PC-3 (cell line): ENCODE data around the gene ZFP14. TPM values are rescaled to one million over a fixed set of nuclear protein-coding genes. Genes with fewer than 3 reads are reported as not detected.
"Not testable (repeated sequence)": the region's sequence is repeated elsewhere in the genome, so short reads cannot be mapped to it uniquely, and the experiment has no call there.

Experiments used
- ATAC-seq: fragments of 200-7000 bp; cut with Tn5 transposase; 2 replicates; pipeline ENCODE4 v1.9.1; 2020; ENCODE audit warnings: mild to moderate bottlenecking, moderate library complexity
- BruUV-seq: library from RNA; stranded (reverse); fragments of 400-500 nt; replicated peaks from 2 replicates; lab custom pipeline; 2021; lab: Mats Ljungman, UMichigan
- CTCF ChIA-PET: fragments of 300-600 bp; sonication (Branson Sonifier 250); formaldehyde crosslinking; loops from one replicate; lab custom pipeline; 2022; ENCODE audit warnings: antibody characterized with exemption; lab: Charles Lee
- POLR2A ChIA-PET: fragments of 300-600 bp; sonication (Branson Sonifier 250); formaldehyde crosslinking; loops from one replicate; lab custom pipeline; 2022; ENCODE audit warnings: antibody characterized with exemption; ENCODE audit not compliant: unreplicated experiment; lab: Charles Lee
- DNase-seq: peaks from one replicate; pipeline ENCODE4 v3.0.0-alpha.2; 2015
- H2AFZ ChIP-seq: fragments of 300-600 bp; sonication (generic); 2 replicates; pipeline ENCODE4 v1.6.0; 2016; ENCODE audit warnings: antibody characterized with exemption, low read length
- H3F3A ChIP-seq: fragments of 300-600 bp; sonication (generic); one replicate; pipeline ENCODE4 v1.6.0; 2017; ENCODE audit warnings: antibody characterized with exemption, low read length, control low read depth, mild to moderate bottlenecking; ENCODE audit not compliant: unreplicated experiment
- H3K27ac ChIP-seq: fragments of 300-600 bp; sonication (generic); 2 replicates; pipeline ENCODE4 v1.5.1; 2016; ENCODE audit warnings: mild to moderate bottlenecking, low read length
- H3K27me3 ChIP-seq: fragments of 300-600 bp; sonication (generic); 2 replicates; pipeline ENCODE4 v1.6.1; 2016; ENCODE audit warnings: low read length, mixed read lengths
- H3K36me3 ChIP-seq: fragments of 300-600 bp; sonication (generic); 2 replicates; pipeline ENCODE4 v1.6.1; 2016; ENCODE audit warnings: low read depth, mixed run types, low read length, mixed read lengths
- H3K4me1 ChIP-seq: fragments of 300-600 bp; sonication (generic); 2 replicates; pipeline ENCODE4 v1.5.1; 2016; ENCODE audit warnings: low read length; ENCODE audit not compliant: insufficient read depth
- H3K4me2 ChIP-seq: fragments of 300-600 bp; sonication (generic); 2 replicates; pipeline ENCODE4 v1.6.0; 2016; ENCODE audit warnings: low read length
- H3K4me3 ChIP-seq: fragments of 300-600 bp; sonication (generic); 2 replicates; pipeline ENCODE4 v1.5.1; 2016; ENCODE audit warnings: mild to moderate bottlenecking, low read length, mixed read lengths
- H3K79me2 ChIP-seq: fragments of 300-600 bp; sonication (generic); 2 replicates; pipeline ENCODE4 v1.6.1; 2017; ENCODE audit warnings: low read length, mixed read lengths
- H3K9ac ChIP-seq: fragments of 300-600 bp; sonication (generic); 2 replicates; pipeline ENCODE4 v1.6.0; 2016; ENCODE audit warnings: mild to moderate bottlenecking, low read length
- H3K9me2 ChIP-seq: fragments of 300-600 bp; sonication (generic); replicated peaks from 2 replicates; pipeline ENCODE4 v1.6.1; 2016; ENCODE audit warnings: mixed run types, low read length, mixed read lengths
- H3K9me3 ChIP-seq: fragments of 300-600 bp; sonication (generic); 2 replicates; pipeline ENCODE4 v1.6.1; 2016; ENCODE audit warnings: low read length, mixed read lengths
- H4K20me1 ChIP-seq: fragments of 300-600 bp; sonication (generic); 2 replicates; pipeline ENCODE4 v1.6.1; 2016; ENCODE audit warnings: low read length, mixed read lengths
- EZH2 ChIP-seq: fragments of 300-600 bp; sonication (generic); IDR thresholded peaks from one replicate; pipeline ENCODE4 v1.6.1; 2017; ENCODE audit warnings: antibody characterized with exemption, mild to moderate bottlenecking, low read length; ENCODE audit not compliant: unreplicated experiment
- EZH2phosphoT487 ChIP-seq: fragments of 300-600 bp; sonication (generic); IDR thresholded peaks from 2 replicates; pipeline ENCODE4 v1.6.1; 2018; ENCODE audit warnings: mild to moderate bottlenecking, antibody characterized with exemption, low read length, borderline replicate concordance
- intact Hi-C: fragments of 100-400 bp; cut with micrococcal nuclease; formaldehyde crosslinking; loops from 2 replicates; pipeline ENCODE4 v1.9.0; 2023
- total RNA-seq: library from RNA; depleted of rRNA; stranded (reverse); fragments of >200 nt; gene quantifications from 2 replicates; pipeline ENCODE4 v1.2.3, GENCODE V29; 2014
- TF ChIP-seq, protein P1 (sequence below): fragments of 300-600 bp; sonication (generic); conservative IDR thresholded peaks from 2 replicates; pipeline ENCODE4 v1.5.1; 2017; ENCODE audit warnings: antibody characterized with exemption, low read depth, mild to moderate bottlenecking, low read length

Gene ZFP14
- total RNA-seq, 1 experiment from 2014 or later = 0.73 TPM

DNA sequence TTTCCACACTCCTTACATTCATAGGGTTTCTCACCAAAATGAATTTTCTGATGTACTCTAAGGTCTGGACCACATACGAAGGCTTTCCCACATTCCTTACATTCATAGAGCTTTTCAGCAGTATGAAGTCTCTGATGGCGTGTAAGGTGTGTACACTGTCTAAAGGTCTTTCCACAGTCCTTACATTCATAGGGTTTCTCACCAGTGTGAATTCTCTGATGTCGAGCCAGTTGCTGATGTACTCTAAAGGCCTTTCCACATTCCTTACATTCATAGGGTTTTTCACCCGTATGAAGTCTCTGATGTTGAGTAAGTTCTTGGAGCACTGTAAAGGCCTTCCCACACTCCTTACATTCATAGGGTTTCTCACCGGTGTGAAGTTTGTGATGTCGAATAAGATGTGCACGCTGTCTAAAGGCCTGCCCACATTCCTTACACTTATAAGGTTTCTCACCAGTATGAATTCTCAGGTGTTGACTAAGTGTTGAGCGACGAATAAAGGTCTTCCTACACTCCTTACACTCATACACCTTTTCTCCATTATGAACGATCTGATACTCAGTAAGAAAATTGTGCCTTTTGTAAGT lies 38.1 kb downstream of the ZFP14 start:
- intact Hi-C loops = no loop called here
- no peak for ATAC-seq
- H2AFZ ChIP-seq = no peak overlapping the region
- POLR2A ChIA-PET = no interaction called here
- no peaks in the 10 kb centered on the region for H3K27me3 ChIP-seq
- H3K79me2 ChIP-seq = no peaks in the 10 kb centered on the region
- BruUV-seq = no TSS peak
- H3K4me1 ChIP-seq = no peaks in the 10 kb centered on the region
- H4K20me1 ChIP-seq = no peaks in the 10 kb centered on the region
- H3K27ac ChIP-seq = no peak overlapping the region
- no peak overlapping the region for H3K9ac ChIP-seq
- DNase-seq = no peak
- TF ChIP-seq EZH2 = no peak
- TF ChIP-seq EZH2phosphoT487 = no peak
- TF ChIP-seq, protein P1, sequence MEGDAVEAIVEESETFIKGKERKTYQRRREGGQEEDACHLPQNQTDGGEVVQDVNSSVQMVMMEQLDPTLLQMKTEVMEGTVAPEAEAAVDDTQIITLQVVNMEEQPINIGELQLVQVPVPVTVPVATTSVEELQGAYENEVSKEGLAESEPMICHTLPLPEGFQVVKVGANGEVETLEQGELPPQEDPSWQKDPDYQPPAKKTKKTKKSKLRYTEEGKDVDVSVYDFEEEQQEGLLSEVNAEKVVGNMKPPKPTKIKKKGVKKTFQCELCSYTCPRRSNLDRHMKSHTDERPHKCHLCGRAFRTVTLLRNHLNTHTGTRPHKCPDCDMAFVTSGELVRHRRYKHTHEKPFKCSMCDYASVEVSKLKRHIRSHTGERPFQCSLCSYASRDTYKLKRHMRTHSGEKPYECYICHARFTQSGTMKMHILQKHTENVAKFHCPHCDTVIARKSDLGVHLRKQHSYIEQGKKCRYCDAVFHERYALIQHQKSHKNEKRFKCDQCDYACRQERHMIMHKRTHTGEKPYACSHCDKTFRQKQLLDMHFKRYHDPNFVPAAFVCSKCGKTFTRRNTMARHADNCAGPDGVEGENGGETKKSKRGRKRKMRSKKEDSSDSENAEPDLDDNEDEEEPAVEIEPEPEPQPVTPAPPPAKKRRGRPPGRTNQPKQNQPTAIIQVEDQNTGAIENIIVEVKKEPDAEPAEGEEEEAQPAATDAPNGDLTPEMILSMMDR = no peak
- H3K4me2 ChIP-seq = no peak overlapping the region
- H3K9me3 ChIP-seq = 0 out of 2 replicates have a peak, but pooled peaks cover 13% of the 10 kb centered on the region
- H3K36me3 ChIP-seq = peaks cover 23% of the 10 kb centered on the region; the same call in 1 of the 2 replicates
- H3K4me3 ChIP-seq = no peak overlapping the region
- no peaks in the 10 kb centered on the region for H3K9me2 ChIP-seq
- CTCF ChIA-PET = no interaction called here
- no peaks in the 10 kb centered on the region for H3F3A ChIP-seq

- Histone ChIP-seq H3K9ac (no peak overlapping the region), H3K36me3 (no peaks in the 10 kb centered on the region), H3K9me2 (no peaks in the 10 kb centered on the region), H3K4me2 (no peak overlapping the region), H4K20me1 (no peaks in the 10 kb centered on the region), H3F3A (no peaks in the 10 kb centered on the region), H3K4me3 (no peak overlapping the region), H2AFZ (no peak overlapping the region), H3K27me3 (no peaks in the 10 kb centered on the region), H3K4me1 (no peaks in the 10 kb centered on the region), H3K79me2 (no peaks in the 10 kb centered on the region), H3K27ac (no peak overlapping the region), H3K9me3 (no peaks in the 10 kb centered on the region)
- ATAC-seq (peak; percentile 40; the same call in 1 of the 2 replicates), DNase-seq (peak; percentile 3)
- ChIA-PET POLR2A (no interaction called here), CTCF (no interaction called here)
- intact Hi-C loops = no loop called here
- TSS peak; percentile 28 for BruUV-seq
- no peak for TF ChIP-seq EZH2phosphoT487
- TF ChIP-seq EZH2 = no peak
- TF ChIP-seq, protein P1 = no peak
Measured at GRCh38 chr19:36331353-36332228, 47.4 kb downstream of the ZFP14 start.

- ChIA-PET CTCF (no interaction called here), POLR2A (no interaction called here)
- no peaks in the 10 kb centered on the region for H3K36me3 ChIP-seq
- no peaks in the 10 kb centered on the region for H3K27me3 ChIP-seq
- H2AFZ ChIP-seq = no peak overlapping the region
- no peaks in the 10 kb centered on the region for H3F3A ChIP-seq
- ATAC-seq = no peak
- H3K4me1 ChIP-seq = no peaks in the 10 kb centered on the region
- H3K9ac ChIP-seq = no peak overlapping the region
- no peaks in the 10 kb centered on the region for H3K79me2 ChIP-seq
- no peaks in the 10 kb centered on the region for H3K9me2 ChIP-seq
- BruUV-seq = no TSS peak
- no peak overlapping the region for H3K27ac ChIP-seq
- intact Hi-C loops = no loop called here
- no peak for TF ChIP-seq EZH2
- TF ChIP-seq EZH2phosphoT487 = no peak
- TF ChIP-seq, protein P1 = no peak
- no peaks in the 10 kb centered on the region for H4K20me1 ChIP-seq
- H3K4me2 ChIP-seq = no peak overlapping the region
- no peak overlapping the region for H3K4me3 ChIP-seq
- DNase-seq = no peak
- no peaks in the 10 kb centered on the region for H3K9me3 ChIP-seq
Measured at GRCh38 chr19:36330216-36330615, 48.8 kb downstream of the ZFP14 start.

DNA sequence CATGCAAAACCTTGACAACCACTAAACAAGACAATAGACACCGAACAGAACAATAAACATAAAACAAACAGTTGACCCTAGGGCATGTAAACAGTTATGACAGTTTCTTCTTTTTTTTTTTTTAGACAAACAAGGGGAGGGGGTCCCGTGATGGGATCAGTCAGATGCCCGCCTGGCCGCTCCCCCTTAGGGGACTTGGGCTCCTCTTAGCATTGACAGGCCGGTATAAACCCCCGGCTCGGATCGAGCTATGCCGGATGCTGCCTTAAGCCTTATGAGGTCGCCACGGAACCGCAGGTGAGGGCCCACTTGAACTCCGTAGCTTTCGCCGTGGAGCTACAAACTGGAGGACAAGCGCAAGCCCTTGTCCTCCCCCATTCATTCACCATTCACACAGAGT lies 49.5 kb downstream of the ZFP14 start:
- H3K27ac ChIP-seq, H3K9me2 ChIP-seq, intact Hi-C loops, H3K27me3 ChIP-seq, H2AFZ ChIP-seq, H3K36me3 ChIP-seq, ATAC-seq, H3K79me2 ChIP-seq, H3F3A ChIP-seq, BruUV-seq, H3K4me3 ChIP-seq, H3K4me2 ChIP-seq, H3K4me1 ChIP-seq, CTCF ChIA-PET, H3K9me3 ChIP-seq, DNase-seq, H3K9ac ChIP-seq, POLR2A ChIA-PET, H4K20me1 ChIP-seq: not testable (repeated sequence)
